Measurements from ENCODE around the gene ITPA.

Gene ITPA

DNA sequence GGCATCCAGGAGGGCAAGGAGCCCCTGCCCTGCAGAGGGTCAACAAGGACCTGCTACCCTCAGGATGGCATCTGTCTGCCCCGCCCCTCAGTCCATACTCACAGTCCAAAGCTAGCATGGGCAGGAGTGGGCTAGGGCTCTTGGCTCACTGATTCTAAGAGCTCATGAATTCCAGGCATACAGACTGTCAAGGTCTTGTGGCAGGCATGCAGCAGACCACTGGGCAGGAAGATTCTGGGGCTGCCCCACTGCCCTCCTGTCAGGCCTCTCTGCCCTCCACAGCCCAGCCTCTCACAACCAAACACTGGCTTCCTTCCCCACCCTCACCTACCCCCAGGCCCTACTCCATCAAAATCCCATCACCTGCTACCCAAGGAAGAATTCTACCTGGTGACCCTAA, 35.3 kb downstream of the ITPA start:
- DNase-seq (ENCODE audit: low read depth, low spot score): no peak

DNA sequence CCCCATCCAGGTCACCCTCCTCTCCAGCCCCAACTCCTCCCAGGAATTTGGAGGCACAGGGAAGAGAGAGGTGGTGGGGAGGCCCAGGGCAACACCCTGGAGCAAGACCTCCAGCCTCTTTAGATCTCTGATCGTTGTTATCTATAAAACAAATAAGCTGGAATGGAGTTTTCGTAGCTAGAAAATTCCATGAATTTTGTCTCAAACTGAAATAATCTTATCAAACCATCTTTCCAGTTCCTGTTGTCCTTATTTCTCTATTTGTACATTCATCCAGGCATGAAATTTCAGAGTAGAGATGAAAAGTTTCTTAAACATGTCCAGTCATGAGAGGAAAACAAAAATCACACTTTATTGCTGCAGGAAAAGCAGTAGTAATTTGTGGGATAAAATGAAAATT, 35.9 kb downstream of the ITPA start:
- DNase-seq (ENCODE audit: low read depth, low spot score): no peak

DNA sequence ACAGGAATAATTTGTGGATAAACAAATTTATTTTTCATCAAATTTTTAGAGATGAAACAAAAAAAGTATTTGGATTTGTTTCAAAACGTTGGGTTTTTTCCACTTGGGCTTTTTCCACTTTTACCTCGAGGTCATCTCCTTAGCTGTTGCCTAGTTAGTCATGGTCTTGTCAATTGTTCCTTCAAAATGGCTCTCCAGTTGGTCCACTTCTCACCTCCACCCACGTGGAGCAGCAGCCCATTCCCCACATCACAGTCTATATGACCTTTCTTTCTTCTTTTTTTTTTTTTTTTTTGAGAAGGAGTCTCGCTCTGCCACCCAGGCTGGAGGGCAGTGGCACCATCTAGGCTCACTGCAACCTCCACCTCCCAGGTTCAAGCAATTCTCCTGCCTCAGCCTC, 36.4 kb downstream of the ITPA start:
- DNase-seq (ENCODE audit: low read depth, low spot score): no peak

DNA sequence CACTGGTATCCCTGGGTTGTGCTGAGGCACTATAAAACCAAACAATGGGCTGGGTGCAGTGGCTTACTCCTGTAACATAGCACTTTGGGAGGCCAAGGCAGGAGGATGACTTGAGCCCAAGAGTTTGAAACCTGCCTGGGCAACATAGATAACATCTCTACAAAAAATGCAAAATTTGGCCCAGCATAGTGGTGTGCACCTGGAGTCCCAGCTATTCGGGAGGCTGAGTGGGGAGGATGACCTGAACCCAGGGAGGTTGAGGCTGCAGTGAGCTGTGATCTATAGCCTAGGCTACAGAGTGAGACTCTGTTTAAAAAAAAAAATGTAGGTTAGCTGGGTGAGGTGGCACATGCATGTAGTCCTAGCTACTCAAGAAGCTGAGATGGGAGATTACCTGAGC, 37.4 kb downstream of the ITPA start:
- DNase-seq (ENCODE audit: low read depth, low spot score): no peak

DNA sequence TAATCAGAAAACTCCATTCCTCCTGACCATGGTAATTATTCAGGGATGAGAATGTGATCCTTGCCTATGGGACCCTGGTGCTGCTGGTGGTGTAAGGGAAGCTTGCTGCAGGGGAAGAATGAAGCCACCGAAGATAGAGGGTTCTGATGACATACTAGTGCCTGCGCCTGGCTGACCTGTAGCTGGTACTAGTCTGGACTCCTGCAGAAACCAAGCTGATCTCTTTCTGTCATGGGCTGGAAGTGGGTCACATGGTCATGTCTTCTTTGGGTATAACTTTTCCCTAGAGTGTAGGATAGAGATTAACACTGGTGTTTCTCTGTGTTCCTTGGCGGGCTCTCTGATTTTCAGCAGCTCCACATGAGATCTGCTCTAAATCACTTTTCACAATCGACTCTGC, 38.3 kb downstream of the ITPA start:
- DNase-seq (ENCODE audit: low read depth, low spot score): no peak

DNA sequence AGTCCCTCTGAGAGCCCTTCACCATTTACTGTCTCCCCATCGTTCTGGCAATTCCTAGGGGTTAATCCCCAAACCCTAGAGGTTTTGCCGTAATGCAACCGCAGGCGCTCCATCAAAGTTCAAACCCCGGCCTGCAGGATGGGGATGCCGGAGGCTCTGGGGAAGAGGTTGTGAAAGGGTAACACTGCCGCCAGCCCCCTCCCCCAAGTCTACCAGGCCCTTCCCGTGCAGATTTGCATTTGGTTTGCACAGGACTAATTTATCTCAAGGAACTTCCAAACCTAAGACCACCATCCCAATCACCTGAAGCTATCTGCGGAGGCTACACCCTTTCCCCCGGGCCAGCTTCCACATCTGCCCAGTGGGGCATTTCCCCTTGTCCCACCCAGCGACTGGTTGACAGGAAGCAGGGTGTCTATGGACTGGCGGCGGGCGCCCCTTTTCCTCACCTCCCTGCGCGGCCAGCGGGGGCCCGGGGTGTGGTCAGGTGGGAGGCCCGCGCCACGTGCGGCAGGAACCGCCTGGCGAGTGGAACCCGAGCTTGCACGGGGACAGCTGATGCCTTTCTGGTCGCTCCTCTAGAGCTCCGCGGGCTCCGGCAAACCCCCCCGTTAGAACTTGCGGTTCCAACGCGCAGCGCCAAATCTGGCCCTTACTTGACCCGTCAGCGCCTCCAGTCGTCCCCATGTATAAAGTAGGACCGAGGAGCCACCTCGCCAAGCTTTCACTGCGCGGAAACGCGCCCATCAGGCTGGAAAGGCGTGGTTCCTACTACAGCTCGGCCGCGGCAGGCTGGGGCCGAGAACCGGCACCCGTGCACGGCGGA, 39.1 kb downstream of the ITPA start:
- DNase-seq (ENCODE audit: low read depth, low spot score): peak; percentile 67

DNA sequence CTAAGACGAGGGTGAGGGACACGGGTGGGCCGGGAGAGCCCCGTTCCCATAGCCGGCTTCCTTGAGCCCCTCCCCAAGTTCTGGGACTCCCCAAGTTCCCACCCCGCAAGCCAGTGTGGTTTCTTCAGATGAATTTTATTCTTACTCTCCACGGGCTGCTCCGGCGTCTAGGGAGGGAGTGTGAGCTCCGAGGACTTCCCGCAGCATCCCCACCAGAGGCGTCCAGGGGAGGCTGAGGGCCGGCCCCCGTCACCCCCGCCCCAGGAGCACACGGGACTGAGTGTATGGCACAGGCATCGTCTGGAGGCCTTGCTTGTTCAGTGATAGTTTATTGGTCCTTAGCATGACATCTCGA, 39.7 kb downstream of the ITPA start:
- no peak for DNase-seq (ENCODE audit: low read depth, low spot score)

DNA sequence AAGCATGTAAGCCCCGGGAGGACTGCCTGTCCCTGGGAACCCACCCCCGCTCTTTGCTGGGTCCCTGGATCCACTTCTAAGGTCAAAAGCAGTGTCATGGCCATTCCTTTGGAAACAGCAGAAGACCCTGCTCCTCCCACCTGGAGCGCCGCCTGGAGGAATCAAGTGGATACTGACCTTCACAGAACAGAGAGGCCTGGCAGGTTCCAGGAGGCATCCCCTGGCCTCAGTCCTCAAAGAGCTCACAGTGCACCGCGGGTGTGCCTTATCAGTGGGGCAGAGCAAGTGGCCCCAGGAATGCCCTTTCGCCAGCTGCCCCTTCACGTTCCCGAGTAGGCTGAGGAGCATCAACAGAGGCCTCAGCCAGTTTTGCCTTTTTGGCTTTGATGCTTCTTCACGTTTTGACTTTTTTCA, 40.8 kb downstream of the ITPA start:
- peak; percentile 70 for DNase-seq (ENCODE audit: low read depth, low spot score)

DNA sequence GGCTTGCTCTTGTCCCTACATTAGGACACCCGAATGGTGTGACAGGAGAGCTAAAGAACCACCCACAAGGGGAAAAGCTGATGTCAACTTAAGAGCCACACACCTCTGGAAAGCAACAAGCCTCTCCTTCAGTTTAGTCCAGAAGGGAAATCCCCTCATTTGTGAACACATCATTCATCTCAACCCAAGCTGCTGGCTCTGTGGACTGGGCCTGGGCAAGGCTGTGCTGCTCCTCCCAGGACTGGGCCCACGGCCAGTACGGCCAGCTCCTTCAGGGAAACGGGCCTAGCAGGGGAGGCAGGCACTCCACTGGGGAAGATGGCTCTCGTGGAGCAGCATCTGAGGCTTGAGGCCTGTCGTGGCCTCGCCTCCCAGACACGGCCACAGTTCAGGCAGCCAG, 42.5 kb downstream of the ITPA start:
- no peak for DNase-seq (ENCODE audit: low read depth, low spot score)

DNA sequence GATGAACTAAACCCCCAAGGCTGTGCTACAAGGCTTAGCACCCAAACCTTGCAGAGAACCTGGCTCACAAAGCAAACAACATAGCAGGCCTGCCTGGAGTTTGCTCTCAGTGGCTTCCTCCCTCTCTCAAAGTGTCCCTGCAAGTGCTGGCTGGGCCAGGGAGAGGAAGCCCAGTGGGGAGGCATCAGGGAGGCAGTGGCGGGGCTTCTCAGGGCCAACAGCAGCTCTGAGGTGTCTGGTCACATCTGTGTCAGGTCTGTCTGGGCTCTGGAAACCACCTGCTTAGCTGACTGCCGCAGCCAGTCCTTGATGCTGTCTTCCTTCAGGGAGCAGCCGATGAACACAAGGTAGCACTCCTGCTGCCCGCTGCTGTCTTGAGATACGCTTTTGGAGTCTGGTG, 46.4 kb downstream of the ITPA start:
- no peak for DNase-seq (ENCODE audit: low read depth, low spot score)

DNA sequence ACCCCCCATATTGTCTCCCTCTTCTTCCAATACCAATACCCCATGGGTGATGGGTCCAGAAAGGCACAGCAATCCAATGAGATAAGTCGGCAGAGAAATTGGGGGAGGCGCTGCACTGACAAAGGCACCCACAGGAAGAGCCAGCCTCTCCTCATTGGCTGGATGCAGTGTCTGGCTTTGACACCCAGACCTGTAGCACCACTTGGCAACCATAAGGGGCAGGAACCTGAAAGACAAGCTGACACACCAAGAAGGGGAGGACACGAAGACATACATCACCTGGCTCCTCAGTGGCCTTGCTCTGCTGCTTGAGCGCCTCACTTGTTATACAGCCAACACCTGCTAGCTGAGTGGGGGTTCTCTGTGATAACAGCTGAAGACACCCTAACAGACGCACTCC, 49.1 kb downstream of the ITPA start:
- no peak for DNase-seq (ENCODE audit: low read depth, low spot score)

DNA sequence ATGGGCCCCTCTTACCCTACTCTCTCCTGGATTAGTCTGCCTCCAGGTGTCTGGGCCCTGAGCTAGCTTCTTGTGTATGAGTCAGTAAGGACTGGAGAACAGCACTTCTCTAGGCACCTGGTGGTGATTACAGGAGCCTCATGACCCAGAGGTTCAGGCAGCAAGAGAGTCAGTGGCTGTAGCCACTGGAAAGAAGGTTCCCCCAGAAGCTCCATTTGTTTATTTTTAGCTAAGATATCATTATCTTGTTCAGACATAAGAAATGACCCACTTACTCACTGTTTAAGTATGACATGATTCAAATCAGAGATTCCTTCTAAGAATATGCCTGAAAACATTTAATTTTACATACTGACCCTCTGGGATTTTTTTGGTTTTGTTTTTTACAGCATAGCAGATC, 53.3 kb downstream of the ITPA start:
- no peak for DNase-seq (ENCODE audit: low read depth, low spot score)

DNA sequence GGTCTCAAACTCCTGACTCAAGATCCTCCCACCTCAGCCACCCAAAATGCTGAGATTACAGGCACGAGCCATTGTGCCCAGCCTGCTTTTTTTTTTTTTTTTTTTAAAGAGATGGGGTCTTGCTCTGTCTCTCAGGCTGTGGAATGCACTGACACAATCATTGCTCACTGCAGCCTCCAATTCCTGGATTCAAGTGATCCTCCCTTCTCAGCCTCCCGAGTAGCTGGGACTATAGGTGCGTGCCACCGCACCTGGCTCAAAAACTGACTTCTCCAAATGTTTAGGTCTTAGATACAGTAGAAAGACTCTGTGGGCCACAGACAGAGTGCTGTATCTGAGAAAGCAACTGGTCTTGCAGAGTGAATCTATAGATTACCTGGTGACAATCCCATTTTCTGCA, 60.8 kb downstream of the ITPA start:
- no peak for DNase-seq (ENCODE audit: low read depth, low spot score)

DNA sequence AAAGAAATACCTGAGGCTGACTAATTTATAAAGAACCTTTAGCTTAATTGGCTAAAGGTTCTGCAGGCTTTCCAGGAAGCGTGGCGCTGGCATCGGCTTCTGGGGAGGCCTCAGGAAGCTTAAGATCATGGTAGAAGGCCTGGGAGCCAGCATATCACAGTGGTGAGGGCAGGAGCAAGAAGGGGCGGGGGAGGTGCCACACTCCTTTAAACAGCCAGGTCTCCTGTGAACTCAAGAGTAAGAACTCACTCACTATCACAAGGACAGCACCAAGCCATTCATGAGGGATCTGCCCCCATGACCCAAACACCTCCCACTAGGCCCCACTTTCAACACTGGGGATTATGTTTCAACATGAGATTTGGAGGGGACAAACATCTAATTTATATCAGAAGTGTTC, 64.1 kb downstream of the ITPA start:
- no peak for DNase-seq (ENCODE audit: low read depth, low spot score)

Data from ELF-1 (cell line).